AG09309 (cell line): ENCODE data around the gene ZNF500.

Experiments
- DNase-seq: peaks from one replicate; pipeline ENCODE4 v3.0.0-alpha.2; 2010; ENCODE audit warnings: low read depth
- H3K4me3 ChIP-seq: 2 replicates; pipeline ENCODE4 v1.5.1; 2011; ENCODE audit warnings: mild to moderate bottlenecking, low read depth, low read length, moderate library complexity; ENCODE audit not compliant: control insufficient read depth
- TF ChIP-seq, protein P1 (sequence below): IDR thresholded peaks from 2 replicates; pipeline ENCODE4 v1.5.1; 2011; ENCODE audit warnings: mild to moderate bottlenecking, low read depth, low read length, inconsistent platforms; ENCODE audit not compliant: insufficient read depth, control insufficient read depth; ENCODE audit errors: missing control alignments

ZNF500 gene

DNA sequence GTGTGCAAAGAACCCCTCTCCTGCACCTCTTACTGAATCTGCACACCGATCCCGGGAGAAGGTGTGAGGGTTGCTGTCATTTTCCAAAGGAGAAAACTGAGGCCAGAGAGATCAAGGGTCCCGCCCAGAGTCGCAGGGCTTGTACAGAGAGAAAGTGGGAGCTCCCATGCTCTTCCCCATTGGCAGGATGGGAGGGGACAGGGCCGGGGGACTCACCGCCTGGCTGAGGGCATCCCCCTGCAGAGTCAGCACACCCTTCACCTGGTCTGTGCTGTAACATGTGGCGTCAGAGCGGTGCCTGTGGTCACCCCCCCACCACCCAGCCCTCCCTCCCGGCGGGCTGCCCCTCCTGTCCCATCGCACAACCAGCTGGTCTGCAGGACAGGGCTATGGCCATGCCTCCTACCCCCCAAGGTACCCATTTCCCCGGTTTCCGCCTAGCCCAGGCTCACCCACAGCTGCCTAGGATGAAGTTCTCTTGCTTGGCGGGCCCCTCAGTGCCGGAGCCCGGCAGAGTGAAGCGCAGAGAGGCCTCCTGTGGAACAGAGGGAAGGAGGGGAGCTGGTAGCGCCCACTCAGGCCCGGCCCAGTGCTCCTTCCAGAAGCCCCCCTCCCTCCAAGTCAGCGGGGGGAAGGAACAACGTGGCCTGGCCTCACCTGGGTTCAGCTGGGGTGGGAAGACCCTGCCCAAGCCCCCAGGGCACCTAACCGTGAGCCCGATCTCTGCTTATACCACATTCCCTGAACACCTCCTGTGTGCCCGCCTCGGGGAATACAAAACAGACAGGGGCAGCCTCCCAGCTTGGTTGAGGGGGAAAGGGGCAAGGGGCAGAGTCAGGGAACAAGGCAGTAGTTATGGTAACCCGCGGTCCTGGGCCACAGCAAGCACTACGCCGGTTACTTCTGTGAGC, 34.3 kb upstream of the ZNF500 start:
- peak overlapping the region; percentile 50 for H3K4me3 ChIP-seq
- no peak for DNase-seq
- TF ChIP-seq, protein P1, sequence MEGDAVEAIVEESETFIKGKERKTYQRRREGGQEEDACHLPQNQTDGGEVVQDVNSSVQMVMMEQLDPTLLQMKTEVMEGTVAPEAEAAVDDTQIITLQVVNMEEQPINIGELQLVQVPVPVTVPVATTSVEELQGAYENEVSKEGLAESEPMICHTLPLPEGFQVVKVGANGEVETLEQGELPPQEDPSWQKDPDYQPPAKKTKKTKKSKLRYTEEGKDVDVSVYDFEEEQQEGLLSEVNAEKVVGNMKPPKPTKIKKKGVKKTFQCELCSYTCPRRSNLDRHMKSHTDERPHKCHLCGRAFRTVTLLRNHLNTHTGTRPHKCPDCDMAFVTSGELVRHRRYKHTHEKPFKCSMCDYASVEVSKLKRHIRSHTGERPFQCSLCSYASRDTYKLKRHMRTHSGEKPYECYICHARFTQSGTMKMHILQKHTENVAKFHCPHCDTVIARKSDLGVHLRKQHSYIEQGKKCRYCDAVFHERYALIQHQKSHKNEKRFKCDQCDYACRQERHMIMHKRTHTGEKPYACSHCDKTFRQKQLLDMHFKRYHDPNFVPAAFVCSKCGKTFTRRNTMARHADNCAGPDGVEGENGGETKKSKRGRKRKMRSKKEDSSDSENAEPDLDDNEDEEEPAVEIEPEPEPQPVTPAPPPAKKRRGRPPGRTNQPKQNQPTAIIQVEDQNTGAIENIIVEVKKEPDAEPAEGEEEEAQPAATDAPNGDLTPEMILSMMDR: no peak

DNA sequence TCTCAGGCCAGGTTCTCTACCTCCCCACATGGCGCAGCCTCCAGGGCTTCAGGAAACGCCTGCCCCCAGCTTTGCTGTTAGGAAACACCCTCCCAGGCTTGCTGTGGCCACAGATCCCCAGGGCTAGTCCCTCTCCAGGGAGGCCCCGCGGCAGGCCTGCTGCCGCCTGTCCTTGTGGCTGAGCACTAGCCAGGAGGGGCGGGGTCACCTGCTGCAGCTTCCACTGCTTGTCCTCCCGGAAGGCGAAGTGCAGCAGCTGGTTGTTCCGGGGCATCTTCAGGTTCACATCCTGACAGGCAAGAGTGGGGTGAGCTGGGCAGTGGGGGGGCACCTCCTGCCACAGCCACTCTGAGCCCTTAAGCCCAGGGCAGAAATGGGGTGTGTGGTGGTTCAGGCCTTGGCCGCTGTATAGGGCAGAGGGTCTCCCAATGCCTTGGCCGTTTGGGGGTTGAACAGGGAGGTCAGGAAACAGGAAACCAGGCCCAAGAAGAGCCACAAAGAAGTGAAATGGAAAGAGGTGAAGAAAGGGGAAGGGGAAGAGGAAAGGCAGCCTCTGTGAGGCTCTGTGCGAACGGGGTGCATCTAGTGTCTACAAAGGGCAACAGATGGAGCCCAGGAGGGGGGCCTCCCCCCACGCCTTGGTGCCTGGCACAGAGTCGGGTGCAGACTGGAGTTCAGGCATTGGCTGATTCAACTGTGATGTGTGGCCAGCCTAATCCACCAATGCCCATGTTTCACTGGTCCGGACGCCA, 33.5 kb upstream of the ZNF500 start:
- no peak overlapping the region for H3K4me3 ChIP-seq
- TF ChIP-seq, protein P1: no peak
- no peak for DNase-seq

DNA sequence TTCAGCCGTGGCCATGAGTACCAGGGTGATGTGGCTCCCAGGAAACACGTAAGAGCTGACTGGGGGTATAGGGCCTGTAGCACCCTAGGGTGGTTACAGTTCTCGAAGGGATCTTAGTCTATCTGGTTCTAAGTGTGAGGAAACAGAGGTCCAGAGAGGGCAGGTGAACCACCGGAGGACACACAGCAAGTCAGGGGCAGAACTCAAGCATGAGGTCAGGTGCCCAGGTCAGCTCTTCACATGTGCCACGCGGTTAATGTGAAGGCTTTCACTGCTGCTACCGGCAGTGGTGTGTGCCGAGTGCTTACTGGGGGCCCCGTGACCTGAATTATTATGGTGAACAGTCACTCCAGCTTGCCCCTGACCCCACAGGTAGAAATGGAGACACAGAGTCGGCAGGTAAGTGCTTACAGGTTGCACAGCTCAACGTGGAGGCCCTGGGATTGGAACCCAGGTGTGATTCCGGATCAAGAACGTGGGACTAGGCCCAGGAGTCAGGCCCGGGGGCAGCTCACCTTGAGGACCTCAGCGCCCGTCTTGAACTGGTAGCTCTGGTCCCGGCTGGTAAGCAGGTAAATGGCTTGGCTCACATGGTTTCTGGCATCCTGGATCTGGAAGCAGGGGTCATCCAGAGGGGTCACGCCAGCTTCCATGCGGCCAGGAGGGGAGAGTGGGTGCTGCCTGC, 32.4 kb upstream of the ZNF500 start:
- no peak overlapping the region for H3K4me3 ChIP-seq
- TF ChIP-seq, protein P1: no peak
- no peak for DNase-seq

DNA sequence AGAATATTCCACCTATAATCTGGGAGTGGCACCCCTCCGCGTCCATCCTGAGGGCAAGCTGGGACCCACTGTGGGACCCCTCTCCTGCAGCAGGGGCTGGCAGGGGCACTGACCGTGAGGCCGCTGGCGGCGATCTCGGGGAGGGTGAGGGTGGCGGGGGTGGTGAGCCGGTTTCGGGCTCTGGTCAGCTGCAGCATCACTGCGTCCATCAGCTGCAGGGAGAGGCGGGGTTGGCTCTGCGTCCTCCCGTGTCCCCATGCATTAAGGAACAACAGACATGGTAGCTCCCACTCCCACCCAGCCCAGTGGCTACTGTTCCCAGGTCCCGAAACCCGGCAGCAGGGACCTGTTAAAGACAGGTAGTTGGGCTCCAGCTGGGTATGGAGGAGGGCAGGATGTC, 31.5 kb upstream of the ZNF500 start:
- TF ChIP-seq, protein P1: no peak
- DNase-seq: no peak
- no peak overlapping the region for H3K4me3 ChIP-seq

DNA sequence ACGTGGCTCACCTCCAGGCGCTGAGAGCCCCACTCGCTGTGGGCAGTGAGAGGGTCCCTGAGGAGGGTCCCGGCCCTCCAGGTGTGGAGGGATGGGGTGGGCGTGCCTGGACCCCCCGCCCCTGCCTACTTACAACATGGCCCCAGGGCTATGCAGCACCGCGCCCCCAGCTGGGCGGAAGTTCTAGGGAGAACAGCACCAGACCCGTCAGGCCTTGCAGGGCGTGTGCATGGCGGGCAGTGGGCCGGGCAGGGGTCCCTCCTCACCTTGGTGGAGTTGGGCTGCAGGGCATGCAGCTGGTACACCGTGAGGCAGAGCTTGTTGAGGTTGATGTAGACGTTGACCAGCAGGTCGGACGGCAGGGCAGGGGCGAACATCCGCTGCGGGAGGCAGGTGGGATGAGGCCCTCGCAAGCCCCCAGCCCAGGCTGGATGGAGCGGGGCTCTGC, 30.9 kb upstream of the ZNF500 start:
- no peak for DNase-seq
- H3K4me3 ChIP-seq: no peak overlapping the region
- TF ChIP-seq, protein P1: no peak
